Stimulated activated CD8-positive, alpha-beta memory T cell treated with anti-CD3 and anti-CD28 coated beads, Interleukin-7, amount 100 ng/mL, for 4 hours (primary cell): ENCODE data around the gene PROM1.

Source experiments
- DNase-seq, 2 donors: peaks; one replicate each; pipeline ENCODE4 v3.0.0-alpha.2; 2020; ENCODE audit warnings: low read depth in 2 of 2

The PROM1 gene

DNA sequence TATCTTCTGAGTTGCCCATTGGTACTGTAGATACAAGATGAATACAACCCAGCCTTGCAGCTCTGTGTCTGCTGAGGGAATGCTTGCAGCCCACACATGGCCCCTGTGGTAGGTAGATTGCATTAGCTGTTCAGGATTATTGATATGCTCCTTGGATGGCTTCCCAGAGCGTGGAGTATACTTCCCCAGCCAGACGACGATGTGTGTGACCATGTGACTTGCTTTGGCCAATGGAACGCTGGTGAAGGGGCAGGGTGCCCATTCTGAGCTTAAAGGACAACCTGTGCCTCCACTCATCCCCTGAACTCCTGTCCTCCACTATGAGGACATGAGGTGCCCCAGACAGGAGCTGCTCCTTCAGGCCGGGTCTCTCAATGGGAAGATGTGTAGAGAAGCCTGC is 96.9 kb downstream of the PROM1 start:
- DNase-seq, result no peak

DNA sequence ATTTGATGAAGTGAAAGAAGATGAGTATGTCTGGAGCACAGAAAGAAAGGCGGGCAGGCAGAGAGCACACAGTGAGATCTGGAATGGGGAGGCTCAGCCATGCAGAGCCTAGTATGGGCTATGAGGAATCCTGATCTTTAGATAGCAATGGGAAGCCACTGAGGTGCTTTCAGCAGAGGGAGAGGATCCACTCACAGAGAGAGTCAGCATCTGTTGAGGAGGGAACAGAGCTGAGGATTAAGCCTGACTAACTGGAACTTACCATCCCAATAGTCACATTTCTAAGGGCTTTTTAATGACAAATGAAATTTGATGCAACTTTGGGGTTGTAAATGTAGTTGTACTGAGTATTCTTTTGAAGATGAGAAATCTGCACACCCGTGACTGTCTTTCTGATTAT is 100.2 kb downstream of the PROM1 start:
- DNase-seq, result no peak

DNA sequence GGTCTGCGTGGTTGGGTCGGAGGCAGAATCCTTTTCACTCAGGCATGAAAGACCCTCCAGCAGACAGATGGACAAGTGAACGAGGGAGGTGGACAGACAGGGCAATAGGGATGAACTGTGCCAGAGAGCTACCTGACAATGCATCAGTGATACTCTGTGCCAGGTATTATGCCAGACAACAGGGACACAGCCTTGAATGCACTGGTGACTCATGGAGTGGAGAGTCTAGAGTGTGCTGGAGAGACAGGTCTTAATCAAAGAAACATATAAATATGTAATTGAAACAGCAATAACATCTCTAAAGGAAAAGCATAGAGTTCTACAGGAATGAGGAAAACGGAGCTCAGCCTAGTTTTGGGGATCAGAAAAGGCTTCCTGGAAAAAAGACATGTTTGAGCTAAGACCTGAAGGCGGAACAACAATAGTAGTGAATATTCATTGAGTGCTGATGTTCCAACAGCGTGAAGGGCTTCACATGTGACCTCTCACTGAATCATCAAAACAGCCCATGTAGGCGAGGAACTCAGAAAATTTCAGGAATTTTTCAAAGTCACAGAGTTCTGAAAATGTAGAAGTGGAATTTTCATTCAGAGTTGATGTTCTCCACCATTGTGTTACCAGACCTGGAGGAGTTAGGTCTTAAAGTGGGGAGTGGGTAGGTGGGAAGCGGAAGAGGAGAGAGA is 100.8 kb downstream of the PROM1 start:
- DNase-seq, result no peak

DNA sequence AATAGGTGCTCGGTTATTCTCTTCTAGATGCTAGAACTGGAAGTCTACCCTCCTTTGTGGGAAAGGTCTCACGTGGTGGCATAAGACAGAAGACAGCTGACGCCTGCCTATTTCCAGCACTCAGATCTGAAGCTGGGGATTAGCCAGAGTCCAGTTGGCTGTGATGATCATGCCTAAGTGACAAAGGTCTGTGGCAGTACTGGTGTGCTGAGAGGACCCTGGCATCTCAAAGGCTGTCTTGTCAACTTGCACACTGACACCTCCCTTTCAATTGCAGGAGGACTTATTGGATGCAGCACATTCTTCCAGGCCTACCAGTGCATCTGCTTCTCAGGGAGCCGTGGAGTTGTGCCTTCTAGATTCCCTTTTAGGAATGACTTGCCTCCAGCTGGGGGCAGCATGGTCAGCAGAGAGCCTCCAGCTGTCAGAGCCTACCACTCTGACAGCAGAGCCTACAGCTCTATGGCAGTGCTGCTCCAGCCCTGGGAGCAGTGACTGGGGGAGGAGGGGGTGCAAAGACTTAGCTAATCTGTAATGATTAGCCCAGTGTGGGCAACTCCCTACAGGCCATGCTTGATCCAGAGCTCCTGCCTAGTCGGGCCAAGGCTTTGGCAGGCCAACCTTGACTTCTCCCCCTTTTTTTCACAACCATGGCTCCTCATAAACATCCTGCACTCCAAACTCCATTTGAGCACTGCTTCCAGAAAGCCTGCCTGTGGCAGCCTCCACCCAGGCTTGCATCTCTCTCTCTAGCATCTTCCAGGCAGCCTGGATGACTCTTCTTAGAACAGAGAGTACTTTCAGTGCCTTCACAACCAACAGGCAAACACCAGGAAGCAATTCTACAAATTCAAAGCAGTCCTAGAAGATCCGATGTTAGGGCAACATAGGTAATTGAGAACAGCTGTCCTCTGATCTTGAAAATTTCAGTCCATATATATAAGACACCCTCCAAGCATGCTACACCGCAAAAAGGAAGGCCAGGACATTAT is 107.1 kb downstream of the PROM1 start:
- no peak for DNase-seq

DNA sequence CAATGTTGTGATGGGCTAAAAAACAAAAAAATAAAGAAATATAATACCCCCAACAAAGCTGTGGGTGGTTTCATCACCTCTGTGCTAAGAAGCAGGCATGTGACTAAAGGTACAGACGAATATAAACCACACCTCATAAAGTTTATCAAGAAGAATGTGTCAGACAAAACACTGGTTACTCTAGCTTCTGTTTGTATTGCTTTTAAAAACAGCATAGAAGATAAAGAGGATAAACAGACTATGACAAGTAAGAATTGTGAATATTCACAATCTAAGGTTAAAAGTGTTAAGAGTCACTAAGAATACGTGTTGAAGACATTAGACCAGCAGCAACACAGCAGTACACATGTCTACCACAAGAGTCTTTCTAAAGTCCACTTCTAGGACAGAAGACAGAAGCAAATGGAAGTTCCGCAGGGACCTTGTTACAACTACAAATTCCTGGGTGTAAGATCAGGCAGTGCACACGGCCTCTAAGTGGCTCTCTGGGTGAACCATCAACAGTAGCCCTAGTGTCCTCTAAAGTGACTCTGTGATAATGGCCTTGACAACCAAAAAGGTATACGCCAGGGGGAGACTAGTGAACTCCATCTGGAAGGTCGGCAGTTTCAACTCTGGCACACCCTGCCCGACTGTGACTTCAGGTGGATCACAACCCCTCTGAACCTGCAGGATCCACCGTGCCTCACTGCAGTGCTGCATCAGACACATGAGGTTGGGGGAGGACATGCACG is 112.6 kb downstream of the PROM1 start:
- no peak for DNase-seq

DNA sequence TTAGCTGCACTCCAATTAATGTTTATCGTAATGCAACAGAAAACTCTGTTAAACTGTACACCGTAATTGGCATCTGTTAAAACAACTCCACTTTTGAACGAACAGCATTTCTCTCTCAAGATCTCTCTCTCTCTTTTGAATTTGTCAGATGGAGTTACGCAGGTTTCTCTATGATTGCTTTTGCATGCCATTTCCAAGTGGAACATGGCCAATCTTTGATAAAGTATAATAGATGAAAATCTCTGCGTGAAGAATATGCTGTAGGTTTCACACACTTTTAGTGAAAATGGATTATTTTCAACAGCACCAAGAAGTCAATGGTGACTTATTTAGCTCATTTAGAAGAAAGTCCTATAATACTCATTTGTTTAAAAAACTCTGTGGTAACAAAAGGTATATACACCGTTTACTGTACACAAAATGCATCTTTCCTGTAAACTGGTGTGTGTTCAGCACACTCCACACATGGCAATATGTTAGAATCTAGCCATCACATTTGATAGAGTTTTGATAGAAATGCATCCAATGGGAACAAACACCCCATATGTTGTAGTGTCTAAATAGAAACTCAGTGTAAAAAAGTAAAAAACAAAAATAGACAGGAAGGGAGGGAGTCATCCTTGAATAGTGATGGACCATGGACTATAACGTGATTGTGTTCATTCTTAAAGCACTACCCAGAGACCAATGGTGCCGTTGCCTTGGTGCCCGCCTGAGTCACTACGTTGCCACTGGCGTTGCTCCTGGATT is 115.1 kb downstream of the PROM1 start:
- no peak for DNase-seq

DNA sequence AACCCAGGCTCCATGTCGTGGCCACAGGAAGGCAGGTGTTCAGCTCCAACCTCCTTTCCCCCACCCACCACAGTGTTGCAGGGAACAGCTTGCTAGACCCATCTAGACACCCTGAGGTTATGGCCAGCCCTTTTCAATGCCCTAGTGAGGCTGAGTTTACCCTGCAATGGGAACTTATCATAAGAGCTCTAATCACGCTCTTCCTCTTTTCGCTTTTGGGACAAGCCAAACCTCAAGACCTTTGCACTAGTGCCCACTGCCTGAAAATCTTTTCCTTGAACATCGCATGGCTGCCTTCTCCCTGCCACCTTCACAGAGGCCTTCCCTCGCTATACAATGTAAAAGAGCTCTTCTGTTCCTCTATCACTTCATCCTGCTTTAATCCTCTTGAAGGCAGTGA is 118.5 kb downstream of the PROM1 start:
- DNase-seq, result no peak

DNA sequence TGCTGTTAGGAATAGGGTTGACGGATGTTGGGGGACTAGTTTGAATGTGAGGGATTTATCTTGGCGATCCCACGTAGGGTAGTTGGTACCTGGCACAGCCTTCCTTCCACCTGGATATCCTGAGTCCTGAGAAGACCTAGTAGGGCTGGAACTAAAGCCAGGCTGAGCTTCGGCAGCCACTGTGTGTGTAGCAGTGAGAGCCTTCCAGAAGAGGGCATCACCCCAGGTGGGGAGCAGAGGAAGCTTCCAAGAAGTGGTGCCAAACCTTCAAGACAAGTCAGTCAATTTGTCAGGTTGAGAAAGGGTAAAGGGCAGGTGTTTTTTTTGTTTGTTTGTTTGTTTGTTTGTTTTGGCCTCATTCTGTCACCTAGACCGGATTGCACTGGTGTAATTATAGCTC is 119.7 kb downstream of the PROM1 start:
- DNase-seq, result no peak

DNA sequence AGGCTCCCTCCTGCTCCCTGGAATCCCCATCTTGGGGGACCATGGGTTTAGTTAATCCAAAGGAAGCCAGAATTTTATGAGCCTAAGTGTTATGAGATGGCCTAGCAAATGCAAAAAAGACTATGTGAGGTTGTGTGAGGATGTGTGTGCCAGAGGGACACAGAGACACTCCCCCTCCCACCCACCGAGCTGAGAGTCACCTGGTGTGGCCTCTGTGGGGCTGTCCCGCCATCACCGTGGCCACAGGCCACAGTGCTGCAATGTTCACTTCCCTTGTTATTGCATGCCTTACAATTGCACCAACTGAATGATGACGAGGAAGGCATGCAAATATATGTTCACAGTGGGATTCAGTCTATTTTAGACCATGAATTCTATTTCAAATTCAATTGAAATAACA is 120.2 kb downstream of the PROM1 start:
- peak in 1 of 2 donors; percentile 35 for DNase-seq

DNA sequence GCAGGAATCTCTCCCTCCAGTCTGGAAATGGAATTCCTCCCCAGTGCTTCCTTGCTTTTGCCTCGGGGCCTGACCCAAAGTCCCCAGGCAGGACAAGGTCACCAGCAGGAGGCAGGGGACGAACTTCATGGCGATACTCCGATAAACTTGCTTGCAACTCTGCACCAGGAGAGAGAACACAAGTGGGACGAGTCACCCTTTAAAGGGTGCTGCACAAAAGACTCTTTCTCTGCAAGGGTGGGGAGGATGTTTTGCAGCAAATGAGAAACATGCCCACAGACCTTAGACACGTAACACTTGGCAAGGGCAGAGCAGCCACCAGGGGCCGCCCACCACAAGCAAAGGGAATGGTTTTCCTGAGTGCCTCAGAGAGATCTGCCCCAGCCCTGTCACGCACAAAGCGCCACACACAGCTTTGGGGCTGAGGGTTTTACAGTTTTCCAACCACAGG is 120.8 kb downstream of the PROM1 start, which contains the start of gene FGFBP2:
FGFBP2 (minus strand) TSS at position 175 of the 451 bp plus-strand sequence; CDS start at position 129, 46 bp downstream.
- DNase-seq, result peak; percentile 46 to 61

DNA sequence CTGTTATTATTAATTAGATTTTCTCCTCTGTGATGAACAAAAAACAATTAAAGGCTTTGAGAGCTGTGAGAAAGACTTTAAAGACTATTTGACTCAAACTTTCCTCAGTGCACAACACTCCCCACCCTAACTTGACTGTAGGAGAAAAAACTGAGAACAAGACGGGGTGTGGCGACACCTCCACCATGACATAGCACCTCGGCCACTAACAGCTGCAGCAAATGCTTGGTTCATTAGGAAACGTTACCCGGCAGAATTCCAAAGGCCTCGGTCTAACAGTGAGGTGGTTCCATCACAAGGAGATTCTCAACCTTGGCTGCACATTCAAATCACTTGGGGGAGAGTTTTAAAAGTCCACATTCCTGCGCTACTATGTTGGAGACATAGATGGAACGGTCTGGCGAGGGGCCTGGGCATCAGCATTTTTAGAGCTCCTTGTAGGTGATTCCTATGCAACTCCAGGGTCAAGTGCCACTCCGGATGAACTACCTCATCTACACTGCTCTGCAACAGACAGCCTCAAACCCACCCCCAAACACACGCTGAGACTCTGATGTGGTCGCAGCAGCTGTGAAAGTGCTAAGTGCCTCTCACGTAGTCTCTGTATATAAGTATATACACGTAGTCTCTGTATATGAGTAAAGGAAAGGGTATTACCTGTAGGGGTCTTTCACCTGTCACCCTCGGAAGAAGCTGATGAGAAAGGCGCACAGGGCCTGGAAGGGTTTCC is 121.9 kb downstream of the PROM1 start:
- DNase-seq, result peak; percentile 24 to 30

DNA sequence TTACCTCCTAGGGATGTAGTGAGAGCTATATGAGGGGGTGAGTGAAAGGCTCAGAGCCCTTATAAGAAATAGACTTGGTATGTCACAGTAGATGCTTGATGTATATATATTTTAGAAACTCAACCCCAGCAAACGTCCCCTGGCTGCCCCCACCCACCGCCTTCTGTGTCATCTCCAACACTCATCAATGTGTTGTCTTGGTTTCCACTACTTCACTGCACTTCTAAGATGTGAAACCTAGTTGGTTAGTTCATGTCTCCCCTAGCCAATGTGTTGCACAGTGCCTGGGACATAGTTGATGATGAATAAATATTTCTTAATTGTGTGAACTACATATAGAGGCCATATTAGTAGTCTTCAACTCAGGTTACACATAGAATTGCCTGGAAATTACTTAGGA is 125.3 kb downstream of the PROM1 start:
- DNase-seq, result no peak

DNA sequence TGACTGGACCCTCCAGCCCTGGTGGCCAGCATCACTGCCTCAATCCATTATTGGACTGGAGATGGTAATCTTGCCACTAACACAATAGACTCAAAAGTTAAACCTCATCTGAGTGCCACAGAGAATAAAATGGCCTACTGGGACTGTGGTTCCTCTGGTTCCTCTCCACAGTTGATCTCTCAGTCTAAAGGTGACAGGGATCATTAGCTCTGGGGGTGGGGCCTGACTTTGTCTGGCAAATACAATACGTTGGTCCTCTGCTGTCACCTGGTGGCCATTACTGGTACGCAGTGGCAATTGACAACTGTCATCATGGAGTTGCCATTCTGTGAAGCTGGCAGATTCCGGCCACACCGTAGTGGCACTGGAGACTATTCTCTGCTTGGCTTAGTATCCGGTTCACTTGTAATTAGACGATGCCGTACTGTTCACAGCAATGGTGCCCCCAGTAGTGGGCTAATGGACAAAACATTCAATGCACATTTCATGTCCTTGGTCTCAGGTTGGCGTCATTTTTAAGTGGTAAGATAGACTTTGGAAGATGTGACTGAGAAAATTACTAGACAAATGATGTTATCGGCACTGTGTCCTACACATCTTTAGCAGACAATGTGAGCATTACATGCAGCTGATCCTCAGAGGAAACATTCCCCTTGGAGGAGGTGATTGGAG is 127.5 kb downstream of the PROM1 start:
- peak; percentile 50 to 60 for DNase-seq

DNA sequence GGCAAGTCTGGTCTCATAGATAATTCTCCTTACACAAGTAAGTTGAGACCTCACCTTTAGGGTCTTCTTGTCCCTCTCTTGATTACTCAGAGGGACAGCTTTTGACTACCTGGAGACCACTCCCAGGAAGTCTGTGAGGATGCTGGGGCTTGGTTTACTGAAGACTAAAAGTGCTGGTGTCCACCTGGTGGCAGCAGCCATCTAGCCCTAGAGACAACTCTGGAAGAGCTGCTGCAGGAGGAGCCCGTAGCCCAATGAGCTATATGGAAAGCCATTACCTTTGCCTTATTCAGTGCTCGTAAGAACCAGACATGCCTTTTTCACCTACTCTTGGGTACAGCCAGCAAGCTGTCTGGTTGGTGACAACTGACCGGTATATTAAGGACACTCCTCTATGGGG is 128.2 kb downstream of the PROM1 start:
- no peak for DNase-seq

DNA sequence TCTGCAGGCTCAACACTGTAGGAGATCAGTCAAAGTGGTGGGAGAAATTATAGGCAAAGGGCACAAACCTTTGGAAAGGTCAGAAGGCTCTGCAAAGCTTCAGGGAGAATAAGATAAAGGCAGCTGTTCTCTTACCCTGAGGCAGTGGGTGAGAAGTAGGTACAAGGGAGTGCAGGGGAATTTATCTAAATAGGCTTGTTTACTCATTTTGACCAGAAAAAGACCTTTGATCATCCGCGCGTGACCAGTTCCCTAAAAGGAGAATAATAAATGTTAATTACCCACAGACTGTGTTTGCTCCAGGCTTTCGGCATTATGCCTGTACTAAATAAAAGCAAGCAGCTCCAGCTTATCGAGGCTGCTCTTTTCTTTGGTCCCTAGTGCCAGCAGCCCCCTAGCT is 130.2 kb downstream of the PROM1 start:
- no peak for DNase-seq

DNA sequence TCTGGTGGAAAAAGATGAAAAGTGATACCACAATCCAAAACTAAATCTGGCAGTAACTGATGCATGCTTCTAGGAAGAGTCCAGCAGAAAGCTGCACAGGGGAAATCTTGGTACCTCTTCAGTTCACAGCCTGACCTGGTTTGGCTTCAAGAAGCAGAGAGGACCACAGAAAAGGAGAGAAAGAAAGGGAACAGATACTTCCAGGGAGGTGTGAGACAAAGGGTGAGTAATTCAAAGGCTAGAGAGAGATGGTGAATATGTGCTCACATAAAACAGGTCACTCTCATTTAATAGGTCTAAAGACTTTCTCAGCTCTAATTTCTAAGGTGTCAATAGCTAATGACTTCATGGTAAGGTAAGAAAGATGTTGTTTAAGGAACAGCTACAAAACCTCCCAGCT is 132.0 kb downstream of the PROM1 start:
- DNase-seq, result no peak

DNA sequence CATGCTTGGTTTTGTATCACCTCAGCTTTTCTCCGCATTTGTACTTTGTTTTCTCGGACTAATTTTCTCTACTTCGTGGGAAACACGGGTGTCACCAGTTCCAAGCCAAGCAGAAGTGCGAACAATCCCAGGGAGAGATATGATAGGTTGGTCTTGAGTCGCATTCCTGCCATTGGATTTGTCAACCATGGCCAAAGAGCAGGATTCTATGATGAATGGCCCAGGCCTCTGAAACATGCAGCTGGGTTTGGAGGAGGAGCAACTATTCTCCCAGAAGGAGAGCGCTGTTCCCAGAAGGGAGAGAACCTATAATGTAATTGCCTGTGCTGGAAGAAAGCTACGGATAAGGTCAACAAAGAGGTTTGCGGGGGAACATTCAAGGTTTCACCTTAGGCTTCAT is 135.0 kb downstream of the PROM1 start:
- no peak for DNase-seq

DNA sequence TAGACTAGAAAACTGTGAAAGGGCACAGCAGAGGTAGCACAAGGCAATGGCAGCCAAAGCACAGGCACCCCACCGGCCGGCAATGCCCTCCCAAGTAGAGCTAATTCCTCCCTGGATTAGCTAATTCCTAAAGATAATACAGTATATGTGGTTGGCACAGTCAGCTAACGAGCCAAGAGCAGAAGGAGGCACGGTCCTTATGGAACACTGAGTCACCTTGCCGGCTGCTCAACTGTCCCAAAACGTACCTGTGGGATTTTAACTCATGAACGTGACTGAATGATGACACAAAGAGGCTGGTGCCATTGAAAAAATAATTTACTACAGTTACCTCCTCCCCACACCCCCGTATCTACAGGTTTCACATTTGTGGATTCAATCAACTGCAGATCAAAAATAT is 136.1 kb downstream of the PROM1 start:
- no peak for DNase-seq

DNA sequence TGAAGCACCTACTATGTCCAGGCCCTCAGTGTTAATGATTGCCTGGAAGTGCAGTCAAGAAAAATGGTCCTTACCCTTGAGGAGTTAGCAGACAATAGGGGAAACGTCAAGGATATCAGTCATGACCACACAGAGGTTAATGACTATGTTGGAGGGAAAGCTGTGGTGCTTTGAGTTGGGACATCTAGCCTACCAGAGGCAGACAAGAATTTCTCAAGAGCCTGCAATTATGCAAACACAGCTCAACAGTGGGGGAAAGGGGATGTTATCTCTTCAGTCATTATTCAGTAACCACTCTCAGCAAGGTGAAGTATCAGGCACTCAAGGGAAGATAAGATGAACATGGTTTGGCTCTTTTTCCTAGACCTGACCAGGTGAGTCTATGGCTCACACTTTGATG is 138.3 kb downstream of the PROM1 start:
- no peak for DNase-seq

DNA sequence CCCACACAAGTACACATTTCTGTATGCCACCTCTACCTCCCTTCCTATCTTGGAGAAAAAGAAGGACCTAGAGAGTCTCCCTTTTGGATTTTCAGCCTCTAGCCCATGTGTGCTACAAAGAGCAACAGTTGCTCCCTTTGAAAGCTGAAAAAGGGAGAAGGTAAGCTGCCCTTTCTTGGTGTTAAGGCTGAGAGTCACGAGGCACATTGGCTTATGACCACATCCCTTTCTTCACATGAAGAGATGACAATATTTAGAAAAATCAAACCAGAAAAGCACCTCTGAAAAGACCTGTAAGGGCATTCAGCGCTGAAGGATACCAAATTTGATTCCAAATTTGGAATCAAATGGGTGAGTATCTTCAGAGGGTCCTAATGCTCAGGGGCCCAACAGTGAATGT is 138.9 kb downstream of the PROM1 start:
- no peak for DNase-seq
